Neuronal stem cell (in vitro differentiated cells): Measurements from ENCODE around the gene GPX7.
"Not testable (repeated sequence)": the region's sequence is repeated elsewhere in the genome, so short reads cannot be mapped to it uniquely, and the experiment has no call there.

ENCODE experiments used
- DNase-seq: peaks from one replicate; pipeline ENCODE4 v3.0.0-alpha.2; 2013; ENCODE audit warnings: low spot score
- H2AFZ ChIP-seq: one replicate; pipeline ENCODE4 v1.6.1; 2013; ENCODE audit warnings: mild to moderate bottlenecking, low read length, inconsistent platforms
- H2AK5ac ChIP-seq: 2 replicates; pipeline ENCODE4 v1.6.1; 2013; ENCODE audit warnings: low read depth, mild to moderate bottlenecking, inconsistent platforms, low read length, moderate library complexity, mixed read lengths
- H2BK120ac ChIP-seq: 2 replicates; pipeline ENCODE4 v1.6.1; 2013; ENCODE audit warnings: low read depth, mild to moderate bottlenecking, inconsistent platforms, low read length, moderate library complexity, mixed read lengths
- H2BK12ac ChIP-seq: one replicate; pipeline ENCODE4 v1.6.1; 2013; ENCODE audit warnings: low read length, inconsistent platforms
- H2BK15ac ChIP-seq: 2 replicates; pipeline ENCODE4 v1.6.1; 2013; ENCODE audit warnings: mild to moderate bottlenecking, low read length, inconsistent platforms, mixed read lengths
- H2BK5ac ChIP-seq: one replicate; pipeline ENCODE4 v1.6.1; 2013; ENCODE audit warnings: inconsistent platforms, mild to moderate bottlenecking, low read length, moderate library complexity
- H3K14ac ChIP-seq: one replicate; pipeline ENCODE4 v1.6.1; 2013; ENCODE audit warnings: low read length, inconsistent platforms
- H3K18ac ChIP-seq: 2 replicates; pipeline ENCODE4 v1.6.1; 2013; ENCODE audit warnings: low read length, inconsistent platforms
- H3K23ac ChIP-seq: 2 replicates; pipeline ENCODE4 v1.6.1; 2013; ENCODE audit warnings: low read depth, mild to moderate bottlenecking, mixed read lengths, low read length, inconsistent platforms; ENCODE audit not compliant: poor library complexity
- H3K27ac ChIP-seq: replicated peaks from 3 replicates; pipeline ENCODE4 v1.5.1; 2013; ENCODE audit warnings: low read length, inconsistent platforms
- H3K27me3 ChIP-seq, 3 experiments: 2 replicates each; pipeline ENCODE4 v1.6.1; 2013; ENCODE audit warnings: low read length in 3 of 3, mild to moderate bottlenecking in 2 of 3, inconsistent platforms in 1 of 3, low read depth in 1 of 3, mixed read lengths in 1 of 3, moderate library complexity in 1 of 3; ENCODE audit not compliant: control insufficient read depth in 3 of 3, insufficient read depth in 3 of 3
- H3K36me3 ChIP-seq, 2 donors: replicated peaks in 1 of 2; 2 replicates each; pipeline ENCODE4 v1.6.1; 2013; ENCODE audit warnings: low read length in 2 of 2; ENCODE audit not compliant: control insufficient read depth in 2 of 2, insufficient read depth in 2 of 2
- H3K4ac ChIP-seq: 2 replicates; pipeline ENCODE4 v1.6.1; 2013; ENCODE audit warnings: inconsistent platforms, mild to moderate bottlenecking, low read length, moderate library complexity
- H3K4me1 ChIP-seq, 2 donors: 1 replicate in 1 of 2; 2 replicates in 1 of 2; pipeline ENCODE4 v1.6.1; 2013; ENCODE audit warnings: low read length in 2 of 2, low read depth in 1 of 2; ENCODE audit not compliant: control insufficient read depth in 2 of 2, insufficient read depth in 1 of 2
- H3K4me2 ChIP-seq: one replicate; pipeline ENCODE4 v1.6.1; 2013; ENCODE audit warnings: mild to moderate bottlenecking, low read length, inconsistent platforms; ENCODE audit not compliant: insufficient read depth, poor library complexity, severe bottlenecking
- H3K4me3 ChIP-seq, 2 donors: 2 replicates each; pipeline ENCODE4 v1.5.1; 2013; ENCODE audit warnings: low read length in 2 of 2, mild to moderate bottlenecking in 2 of 2, inconsistent platforms in 1 of 2, moderate library complexity in 1 of 2
- H3K79me1 ChIP-seq: one replicate; pipeline ENCODE4 v1.6.1; 2013; ENCODE audit warnings: low read depth, mild to moderate bottlenecking, inconsistent platforms, low read length, moderate library complexity
- H3K9ac ChIP-seq: one replicate; pipeline ENCODE4 v1.6.1; 2013; ENCODE audit warnings: mild to moderate bottlenecking, low read depth, low read length, inconsistent platforms; ENCODE audit not compliant: poor library complexity
- H3K9me3 ChIP-seq, 2 donors: replicated peaks in 1 of 2; 2 replicates each; pipeline versions ENCODE3 to v1.6.1; 2013; ENCODE audit warnings: low read length in 2 of 2, mild to moderate bottlenecking in 2 of 2, inconsistent platforms in 1 of 2, low read depth in 1 of 2, mixed read lengths in 1 of 2, moderate library complexity in 1 of 2; ENCODE audit not compliant: control insufficient read depth in 2 of 2, insufficient read depth in 1 of 2
- H4K8ac ChIP-seq: one replicate; pipeline ENCODE4 v1.6.1; 2013; ENCODE audit warnings: low read depth, mild to moderate bottlenecking, inconsistent platforms, low read length, moderate library complexity
- H4K91ac ChIP-seq: one replicate; pipeline ENCODE4 v1.6.1; 2013; ENCODE audit warnings: low read length, low read depth, mild to moderate bottlenecking, inconsistent platforms; ENCODE audit not compliant: poor library complexity
- WGBS, 2 donors: extraction: QIAGEN DNeasy Blood & Tissue Kit; methylation state at CpG; one replicate each; pipeline ENCODE4 v1.1.7; 2013; ENCODE audit warnings: missing lambda C conversion rate in 2 of 2, mixed read lengths in 1 of 2; ENCODE audit not compliant: insufficient read length in 2 of 2, insufficient replicate concordance in 1 of 2; ENCODE audit errors: extremely low coverage in 2 of 2; 5-methylcytosine and 5-hydroxymethylcytosine counted together

The GPX7 gene

GRCh38 chr1:52578066-52578465, 24.1 kb upstream of the GPX7 start:
- not testable (repeated sequence) for DNase-seq, H3K18ac ChIP-seq, H3K4me1 ChIP-seq, H2BK12ac ChIP-seq, H3K4ac ChIP-seq, H3K9ac ChIP-seq, H4K8ac ChIP-seq, H2AFZ ChIP-seq, H2BK15ac ChIP-seq, H2BK120ac ChIP-seq, H3K4me2 ChIP-seq, H2BK5ac ChIP-seq, H3K27me3 ChIP-seq, H3K9me3 ChIP-seq, H2AK5ac ChIP-seq, H4K91ac ChIP-seq, H3K14ac ChIP-seq, H3K36me3 ChIP-seq, H3K27ac ChIP-seq, H3K79me1 ChIP-seq, H3K4me3 ChIP-seq, H3K23ac ChIP-seq
- no CpG with 5 or more reads among the region's 3 CpGs for WGBS, 2 donors

DNA sequence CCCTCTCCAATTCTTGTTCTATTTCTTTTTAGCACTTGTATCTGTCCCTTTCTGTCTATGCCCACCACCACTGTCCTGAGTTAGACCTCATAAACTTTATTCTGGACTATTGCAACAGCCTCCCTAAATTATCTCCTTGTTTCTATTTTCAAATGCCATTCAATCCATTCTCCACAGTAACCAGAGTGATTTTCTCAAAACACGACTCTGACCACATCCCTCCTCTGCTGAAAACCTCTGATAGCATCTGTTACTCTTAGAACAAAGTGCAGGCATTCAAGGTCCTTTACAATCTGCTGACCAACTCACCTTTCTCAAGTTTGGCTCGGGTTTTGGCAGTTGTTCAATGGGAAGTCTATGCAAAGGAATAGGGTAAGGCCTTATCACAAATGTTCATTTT, 22.8 kb upstream of the GPX7 start:
- no peak overlapping the region for H2BK120ac ChIP-seq
- no peak overlapping the region for H3K4ac ChIP-seq
- no peak overlapping the region for H3K14ac ChIP-seq
- no peak overlapping the region for H3K4me2 ChIP-seq
- H2AK5ac ChIP-seq: no peak overlapping the region
- no peak overlapping the region for H3K4me3 ChIP-seq
- no peaks in the 10 kb centered on the region for H3K9me3 ChIP-seq
- H2BK5ac ChIP-seq: no peak overlapping the region
- H3K36me3 ChIP-seq: no peaks in the 10 kb centered on the region
- WGBS, 2 donors: no CpG with 5 or more reads among the region's 2 CpGs
- peaks cover 5 to 7% of the 10 kb centered on the region in 2 donors for H3K4me1 ChIP-seq
- no peak overlapping the region for H3K18ac ChIP-seq
- H3K79me1 ChIP-seq: no peaks in the 10 kb centered on the region
- H2BK15ac ChIP-seq: no peak overlapping the region
- H3K23ac ChIP-seq: no peak overlapping the region
- H3K27ac ChIP-seq: no peak overlapping the region
- H3K9ac ChIP-seq: no peak overlapping the region
- DNase-seq: no peak
- H3K27me3 ChIP-seq: no peaks in the 10 kb centered on the region
- no peak overlapping the region for H4K8ac ChIP-seq
- no peak overlapping the region for H2AFZ ChIP-seq
- no peak overlapping the region for H4K91ac ChIP-seq
- no peak overlapping the region for H2BK12ac ChIP-seq

DNA sequence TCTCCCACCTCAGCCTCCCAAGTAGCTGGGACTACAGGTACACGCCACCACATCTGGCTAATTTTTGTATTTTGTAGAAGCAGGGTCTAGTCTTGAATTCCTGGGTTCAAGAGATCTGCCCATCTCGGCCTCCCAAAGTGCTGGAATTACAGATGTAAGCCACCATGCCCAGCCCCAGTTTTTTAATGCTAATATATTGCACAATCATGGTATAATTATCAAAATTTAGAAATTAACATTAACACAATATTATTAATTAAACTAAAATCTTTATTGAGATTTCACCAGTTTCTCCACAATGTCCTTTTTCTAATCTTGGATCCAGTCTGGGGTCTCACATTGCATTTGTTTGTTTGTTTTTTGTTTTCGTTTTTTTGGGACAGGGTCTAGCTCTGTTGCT, 21.9 kb upstream of the GPX7 start:
- Histone ChIP-seq H2AFZ (no peak overlapping the region), H3K18ac (no peak overlapping the region), H2AK5ac (no peak overlapping the region), H3K27ac (no peak overlapping the region), H2BK15ac (no peak overlapping the region), H3K4me1 (peaks cover 3 to 5% of the 10 kb centered on the region in 2 donors), H3K27me3 (no peaks in the 10 kb centered on the region), H3K14ac (no peak overlapping the region), H4K91ac (no peak overlapping the region), H3K36me3 (no peaks in the 10 kb centered on the region), H3K79me1 (no peaks in the 10 kb centered on the region), H3K4me2 (no peak overlapping the region), H3K9me3 (no peaks in the 10 kb centered on the region), H3K9ac (no peak overlapping the region), H2BK12ac (no peak overlapping the region), H3K4ac (no peak overlapping the region), H3K23ac (no peak overlapping the region), H3K4me3 (no peak overlapping the region), H4K8ac (no peak overlapping the region), H2BK120ac (no peak overlapping the region), H2BK5ac (no peak overlapping the region)
- WGBS, 2 donors: no CpG with 5 or more reads among the region's 3 CpGs
- DNase-seq: no peak

DNA sequence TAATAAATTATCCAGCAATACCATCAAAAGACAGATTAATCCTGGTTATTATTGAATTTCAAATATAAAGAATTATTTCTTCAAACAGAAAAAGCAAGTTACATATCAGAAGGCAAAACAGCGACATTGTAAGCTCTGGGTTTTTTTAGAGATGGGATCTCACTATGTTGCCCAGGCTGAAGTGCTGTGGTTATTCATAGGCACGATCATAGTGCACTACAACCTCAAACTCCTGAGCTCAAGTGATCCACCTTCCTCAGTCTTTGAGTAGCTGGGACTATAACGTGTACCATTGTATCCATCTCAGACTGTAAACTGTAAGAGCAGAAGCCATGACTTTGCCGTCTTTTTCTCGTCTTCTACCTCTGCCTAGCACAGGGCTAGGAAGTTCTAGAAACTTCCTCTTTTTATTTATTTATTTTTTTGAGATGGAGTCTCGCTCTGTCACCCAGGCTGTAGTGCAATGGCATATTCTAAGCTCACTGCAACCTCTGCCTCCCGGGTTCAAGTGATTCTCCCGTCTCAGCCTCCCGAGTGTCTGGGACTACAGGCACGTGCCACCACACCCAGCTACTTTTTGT, 20.0 kb upstream of the GPX7 start:
- H2AK5ac ChIP-seq: no peak overlapping the region
- DNase-seq: no peak
- H3K9me3 ChIP-seq: no peaks in the 10 kb centered on the region
- no CpG with 5 or more reads among the region's 10 CpGs for WGBS, 2 donors
- H2AFZ ChIP-seq: no peak overlapping the region
- no peaks in the 10 kb centered on the region for H3K36me3 ChIP-seq
- H3K18ac ChIP-seq: no peak overlapping the region
- no peak overlapping the region for H3K27ac ChIP-seq
- no peaks in the 10 kb centered on the region for H3K27me3 ChIP-seq
- peaks cover 4 to 5% of the 10 kb centered on the region in 2 donors for H3K4me1 ChIP-seq
- no peak overlapping the region for H3K14ac ChIP-seq
- no peak overlapping the region for H3K9ac ChIP-seq
- H4K91ac ChIP-seq: no peak overlapping the region
- H2BK15ac ChIP-seq: no peak overlapping the region
- H3K4me3 ChIP-seq: no peak overlapping the region
- no peak overlapping the region for H3K23ac ChIP-seq
- H4K8ac ChIP-seq: no peak overlapping the region
- no peak overlapping the region for H2BK12ac ChIP-seq
- H3K4ac ChIP-seq: no peak overlapping the region
- no peak overlapping the region for H3K4me2 ChIP-seq
- no peak overlapping the region for H2BK5ac ChIP-seq
- no peak overlapping the region for H2BK120ac ChIP-seq
- no peaks in the 10 kb centered on the region for H3K79me1 ChIP-seq
